GM12872 (cell line): ENCODE data around the gene PLK4.

Experiments used
- TF ChIP-seq, protein P1 (sequence below): IDR thresholded peaks from 3 replicates; pipeline ENCODE4 v1.5.1; 2011; ENCODE audit warnings: low read depth, mild to moderate bottlenecking, low read length, moderate library complexity; ENCODE audit not compliant: insufficient read depth

PLK4 gene

GRCh38 chr4:127875791-127876190 is 4.9 kb upstream of the PLK4 start:
- TF ChIP-seq, protein P1, sequence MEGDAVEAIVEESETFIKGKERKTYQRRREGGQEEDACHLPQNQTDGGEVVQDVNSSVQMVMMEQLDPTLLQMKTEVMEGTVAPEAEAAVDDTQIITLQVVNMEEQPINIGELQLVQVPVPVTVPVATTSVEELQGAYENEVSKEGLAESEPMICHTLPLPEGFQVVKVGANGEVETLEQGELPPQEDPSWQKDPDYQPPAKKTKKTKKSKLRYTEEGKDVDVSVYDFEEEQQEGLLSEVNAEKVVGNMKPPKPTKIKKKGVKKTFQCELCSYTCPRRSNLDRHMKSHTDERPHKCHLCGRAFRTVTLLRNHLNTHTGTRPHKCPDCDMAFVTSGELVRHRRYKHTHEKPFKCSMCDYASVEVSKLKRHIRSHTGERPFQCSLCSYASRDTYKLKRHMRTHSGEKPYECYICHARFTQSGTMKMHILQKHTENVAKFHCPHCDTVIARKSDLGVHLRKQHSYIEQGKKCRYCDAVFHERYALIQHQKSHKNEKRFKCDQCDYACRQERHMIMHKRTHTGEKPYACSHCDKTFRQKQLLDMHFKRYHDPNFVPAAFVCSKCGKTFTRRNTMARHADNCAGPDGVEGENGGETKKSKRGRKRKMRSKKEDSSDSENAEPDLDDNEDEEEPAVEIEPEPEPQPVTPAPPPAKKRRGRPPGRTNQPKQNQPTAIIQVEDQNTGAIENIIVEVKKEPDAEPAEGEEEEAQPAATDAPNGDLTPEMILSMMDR: no peak

DNA sequence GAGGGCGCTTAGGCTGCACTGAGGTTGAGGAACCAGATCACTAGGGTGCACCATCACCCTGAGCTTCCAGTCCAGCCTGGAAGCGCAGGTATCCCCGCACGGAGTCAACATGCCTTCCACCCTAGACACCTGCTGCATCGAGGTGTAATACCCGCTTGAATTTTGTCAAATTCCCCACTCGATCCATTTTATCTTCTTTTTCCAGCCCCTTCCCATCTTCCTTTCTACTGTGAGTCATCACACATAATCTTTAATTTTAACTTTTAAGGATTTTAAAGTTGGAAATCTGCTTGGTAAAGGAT is 821 bp downstream of the PLK4 start:
- TF ChIP-seq, protein P1: no peak

DNA sequence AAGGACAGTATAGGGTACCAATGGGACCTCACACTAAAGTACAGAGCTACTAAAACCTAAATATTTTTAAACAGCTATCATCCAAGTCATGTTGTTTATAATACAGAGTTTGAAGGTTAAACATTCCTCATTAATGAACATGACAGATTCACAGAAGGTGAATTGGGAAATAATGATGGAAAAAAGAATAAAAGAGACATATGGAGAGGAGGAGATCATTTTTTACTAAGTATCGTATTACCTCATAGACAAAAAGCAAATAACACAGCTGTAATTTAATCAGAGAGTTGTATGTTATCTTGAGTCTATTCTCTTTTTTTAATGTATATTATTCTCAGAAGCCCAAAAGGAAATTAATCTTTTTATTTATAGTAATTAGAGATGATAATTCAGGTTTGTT is 7.9 kb downstream of the PLK4 start:
- TF ChIP-seq, protein P1: no peak

DNA sequence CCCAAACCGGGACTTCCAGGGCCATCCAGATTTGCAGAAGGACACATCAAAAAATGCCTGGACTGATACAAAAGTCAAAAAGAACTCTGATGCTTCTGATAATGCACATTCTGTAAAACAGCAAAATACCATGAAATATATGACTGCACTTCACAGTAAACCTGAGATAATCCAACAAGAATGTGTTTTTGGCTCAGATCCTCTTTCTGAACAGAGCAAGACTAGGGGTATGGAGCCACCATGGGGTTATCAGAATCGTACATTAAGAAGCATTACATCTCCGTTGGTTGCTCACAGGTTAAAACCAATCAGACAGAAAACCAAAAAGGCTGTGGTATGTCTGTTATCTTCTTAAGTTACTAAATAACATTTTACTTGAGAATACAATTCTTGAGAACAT is 9.2 kb downstream of the PLK4 start:
- TF ChIP-seq, protein P1: no peak

DNA sequence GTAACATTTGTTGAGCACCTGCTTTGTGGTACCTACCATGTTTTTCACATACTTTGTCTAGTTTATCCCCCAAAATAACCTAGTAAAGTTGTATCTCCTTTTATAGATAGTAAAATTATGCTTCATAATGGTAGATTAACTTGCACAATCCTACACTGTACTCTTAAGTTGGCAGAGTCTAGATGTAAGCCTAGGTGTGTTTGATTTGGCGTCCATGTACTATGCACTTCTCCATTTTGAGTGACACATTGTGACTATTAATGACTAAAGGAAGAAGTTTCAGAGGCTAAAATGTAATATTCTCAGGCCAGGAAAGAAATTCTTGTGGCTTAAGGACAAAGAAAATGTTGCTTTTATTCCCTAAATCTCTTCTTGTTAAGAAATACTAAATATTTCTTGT is 15.4 kb downstream of the PLK4 start:
- TF ChIP-seq, protein P1: no peak

GRCh38 chr4:127896528-127896927 is 15.8 kb downstream of the PLK4 start:
- TF ChIP-seq, protein P1: no peak

GRCh38 chr4:127905029-127905428 is 24.3 kb downstream of the PLK4 start:
- TF ChIP-seq, protein P1: no peak

GRCh38 chr4:127916512-127916911 is 35.8 kb downstream of the PLK4 start:
- TF ChIP-seq, protein P1: no peak
